Measurements from ENCODE around the gene PLEKHG4B.

- TF ChIP-seq SP1 (IDR thresholded peaks at IDR 0.05): no peak
- TF ChIP-seq JUND (IDR thresholded peaks at IDR 0.05): no peak
Observed at GRCh38 chr5:145585-146323, 53.8 kb downstream of the PLEKHG4B start.
